GM18517 (cell line): ENCODE measurements around the gene OR1J2.
"Not testable (repeated sequence)": the region's sequence is repeated elsewhere in the genome, so short reads cannot be mapped to it uniquely, and the experiment has no call there.

Source experiments
- ATAC-seq: cut with Tn5 transposase; IDR thresholded peaks from one replicate; pipeline ENCODE4 v1.9.1; 2021; ENCODE audit warnings: mild to moderate bottlenecking, moderate library complexity; ENCODE audit not compliant: unreplicated experiment

OR1J2 gene, protein sequence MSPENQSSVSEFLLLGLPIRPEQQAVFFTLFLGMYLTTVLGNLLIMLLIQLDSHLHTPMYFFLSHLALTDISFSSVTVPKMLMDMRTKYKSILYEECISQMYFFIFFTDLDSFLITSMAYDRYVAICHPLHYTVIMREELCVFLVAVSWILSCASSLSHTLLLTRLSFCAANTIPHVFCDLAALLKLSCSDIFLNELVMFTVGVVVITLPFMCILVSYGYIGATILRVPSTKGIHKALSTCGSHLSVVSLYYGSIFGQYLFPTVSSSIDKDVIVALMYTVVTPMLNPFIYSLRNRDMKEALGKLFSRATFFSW

DNA sequence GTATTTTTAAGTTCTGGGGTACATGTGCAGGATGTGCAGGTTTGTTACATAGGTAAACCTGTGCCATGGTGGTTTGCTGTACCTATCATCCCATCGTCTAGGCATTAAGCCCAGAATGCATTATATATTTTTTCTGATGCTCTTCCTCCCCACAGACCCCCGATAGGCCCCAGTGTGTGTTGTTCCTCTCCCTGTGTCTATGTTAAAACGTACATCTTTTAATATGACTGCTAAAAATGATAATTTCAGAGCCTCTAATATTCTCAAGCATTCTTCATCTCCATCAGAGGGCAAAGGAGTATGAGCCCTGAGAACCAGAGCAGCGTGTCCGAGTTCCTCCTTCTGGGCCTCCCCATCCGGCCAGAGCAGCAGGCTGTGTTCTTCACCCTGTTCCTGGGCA lies at the start of gene OR1J2:
TSS of gene OR1J2 (plus strand) at position 301 of the 400 bp plus-strand sequence. CDS start at position 301, 0 bp downstream.
- ATAC-seq = no peak

DNA sequence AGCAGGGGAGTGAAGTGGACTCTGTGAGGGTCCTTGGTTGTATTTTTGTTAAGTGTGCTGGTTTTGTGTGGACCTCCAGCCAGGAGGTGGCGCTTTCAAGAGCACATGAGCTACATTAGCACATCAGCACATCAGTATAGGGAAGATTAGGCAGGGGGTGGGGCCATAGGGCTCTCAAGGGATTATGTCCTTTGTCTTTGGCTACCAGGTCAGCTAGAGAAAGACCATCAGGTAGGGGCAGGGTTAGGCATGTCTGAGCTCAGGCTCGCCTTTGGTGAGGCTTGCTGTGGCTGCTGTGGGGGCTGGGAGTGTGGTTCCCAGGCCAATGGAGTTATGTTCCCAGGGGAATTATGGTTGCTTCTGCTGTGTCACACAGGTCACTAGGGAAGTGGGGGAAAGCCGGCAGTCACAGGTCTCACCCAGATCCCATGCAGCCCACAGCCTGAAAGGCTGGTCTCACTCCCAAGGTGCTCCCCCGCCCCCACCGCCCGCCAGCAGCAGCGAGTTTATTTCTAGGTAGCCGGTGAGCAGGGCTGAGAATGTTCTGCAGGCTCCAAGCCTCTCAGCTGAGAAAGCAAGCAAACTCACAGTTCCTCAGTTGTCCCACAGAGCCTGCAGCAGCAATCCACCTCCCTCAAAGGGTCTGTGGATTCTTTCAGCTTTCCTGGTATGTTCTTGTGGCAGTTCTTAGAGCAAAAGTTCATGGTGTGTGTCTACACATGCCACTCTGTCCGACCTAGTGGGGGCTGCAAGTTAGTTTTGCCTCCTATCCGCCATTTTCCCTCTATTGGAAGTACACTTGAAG lies 46.6 kb upstream of the OR1J2 start:
- peak; percentile 82 for ATAC-seq

DNA sequence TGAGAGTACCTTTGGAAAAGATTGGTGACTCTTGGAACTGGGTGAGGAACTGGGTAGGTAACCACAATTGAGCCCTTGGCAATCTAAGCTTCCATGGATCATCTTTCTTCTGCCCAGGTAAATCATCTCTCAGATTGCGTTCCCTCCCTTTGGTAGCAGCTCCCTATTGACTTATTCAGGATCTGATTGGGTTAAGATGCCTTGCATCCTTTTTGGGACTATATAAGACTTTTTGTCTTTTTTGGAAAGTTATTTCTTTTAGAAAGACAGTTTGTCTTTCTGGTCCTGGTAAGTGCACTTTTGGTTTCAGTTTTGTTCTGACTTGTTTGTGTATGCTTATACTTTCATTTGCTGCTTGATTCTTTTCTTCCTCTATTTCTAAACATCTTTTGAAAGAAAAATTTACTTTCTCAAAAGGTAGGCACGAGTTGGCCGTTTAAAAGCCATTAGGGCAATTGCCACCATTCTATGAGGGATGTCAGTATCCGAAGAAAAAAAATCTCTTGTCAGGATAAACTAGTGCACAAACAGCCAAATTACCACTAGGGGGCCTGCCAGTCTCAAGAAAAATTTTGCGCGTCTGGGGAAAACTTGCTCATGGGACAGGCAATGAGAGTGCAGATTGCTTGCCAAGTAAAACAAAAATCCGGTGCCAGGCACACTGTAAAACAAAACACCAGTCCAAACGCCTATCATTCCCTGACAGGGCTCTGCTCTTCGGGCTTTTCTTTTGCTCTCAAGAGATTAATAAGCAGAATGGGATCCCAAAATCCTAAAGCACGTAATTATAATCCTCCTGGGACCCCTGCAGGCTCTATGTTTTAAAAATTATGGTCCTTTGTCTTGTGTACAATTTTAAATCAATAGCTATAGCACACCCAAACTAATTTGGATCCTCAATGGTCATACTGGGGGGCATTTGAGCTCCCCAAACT lies 45.7 kb upstream of the OR1J2 start:
- ATAC-seq = peak; percentile 73

DNA sequence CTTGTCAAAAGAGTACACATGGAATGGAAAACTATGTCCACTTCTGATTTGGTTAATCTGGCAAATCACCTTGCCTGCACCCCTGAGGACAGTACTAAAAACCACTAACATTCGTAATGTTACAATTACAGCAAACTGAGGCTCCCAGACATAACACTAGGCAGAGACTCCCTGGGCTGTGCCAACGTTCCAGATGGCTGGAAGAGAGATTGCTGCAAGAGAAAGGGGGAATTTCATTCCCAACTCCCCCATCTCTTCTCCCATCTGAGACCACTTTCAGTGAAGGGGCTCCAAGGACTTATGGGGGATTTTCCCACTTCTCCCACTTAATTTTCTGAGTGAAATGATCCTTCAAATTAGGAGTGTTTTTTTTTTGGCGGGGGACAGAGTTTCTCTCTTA lies 44.1 kb upstream of the OR1J2 start:
- ATAC-seq = no peak

DNA sequence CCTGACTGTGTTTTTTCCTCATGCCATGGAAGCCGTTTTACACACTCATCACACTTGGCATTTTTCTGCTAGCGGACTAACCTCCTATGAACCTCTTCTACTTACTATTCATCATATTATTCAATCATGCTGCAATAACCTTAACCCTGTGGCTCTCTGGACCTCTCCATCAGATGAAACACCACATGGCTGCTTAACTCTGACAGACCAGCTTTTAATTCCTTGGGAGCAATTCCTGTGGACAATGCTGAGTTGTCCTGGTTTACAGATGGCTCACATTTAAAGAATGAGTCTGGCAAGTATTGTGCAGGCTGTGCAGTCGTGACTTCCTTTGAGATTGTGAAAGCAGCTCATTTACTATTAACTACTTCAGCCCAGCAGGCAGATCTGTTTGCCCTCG lies 41.9 kb upstream of the OR1J2 start:
- no peak for ATAC-seq

DNA sequence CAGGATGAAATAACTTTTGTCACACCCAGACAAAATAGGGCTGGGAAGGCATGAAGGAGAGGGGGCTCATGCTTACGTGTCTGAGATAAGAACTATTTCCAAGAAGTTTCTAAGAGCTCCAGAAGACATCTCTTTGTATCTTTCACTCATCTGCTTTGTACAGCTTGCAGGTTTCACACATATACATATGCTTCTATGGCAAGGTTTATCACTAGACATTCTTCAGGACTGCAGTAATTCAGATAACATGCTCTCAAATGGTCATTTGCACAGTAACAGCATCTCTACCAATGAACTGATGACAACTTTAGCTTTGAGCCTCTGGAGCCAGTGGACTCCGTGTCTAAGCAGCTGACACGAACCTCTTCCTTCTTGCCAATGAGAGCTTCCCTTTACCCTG lies 36.0 kb upstream of the OR1J2 start:
- no peak for ATAC-seq

DNA sequence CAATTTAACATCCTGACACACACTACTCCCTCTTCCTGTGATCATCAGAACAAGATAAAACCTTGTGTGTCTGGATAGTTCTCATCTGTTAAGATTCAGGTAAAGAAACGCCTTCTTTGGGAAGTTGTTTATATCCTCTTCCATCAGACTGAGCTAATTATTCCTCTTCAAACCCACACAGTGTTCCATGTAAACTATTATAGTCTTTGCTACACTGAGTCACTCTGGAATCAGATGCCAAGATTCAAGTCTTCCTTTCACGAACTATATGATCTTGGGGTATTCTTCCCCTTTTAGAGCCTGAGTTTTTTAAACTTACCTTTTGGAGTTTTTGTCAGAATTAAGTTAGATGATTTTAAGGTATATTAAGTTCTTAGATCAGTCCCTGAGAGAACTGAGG lies 34.9 kb upstream of the OR1J2 start:
- ATAC-seq = no peak

DNA sequence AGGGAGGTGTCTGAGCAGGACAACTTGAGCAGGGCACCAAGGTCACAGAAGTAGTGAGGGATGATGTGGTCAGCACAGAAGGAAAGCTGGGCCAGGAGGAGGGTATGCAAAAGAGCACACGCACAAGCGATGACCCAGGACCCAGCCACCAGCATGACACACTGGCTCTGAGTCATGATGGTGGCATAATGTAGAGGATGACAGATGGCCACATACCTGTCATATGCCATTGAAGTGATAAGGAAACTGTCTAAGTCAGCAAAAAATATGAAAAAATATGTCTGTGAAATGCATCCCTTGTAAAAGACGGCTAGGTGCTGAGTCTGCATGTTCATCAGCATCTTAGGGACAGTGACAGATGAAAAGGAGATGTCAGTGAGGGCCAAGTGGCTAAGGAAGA lies 33.3 kb upstream of the OR1J2 start:
- ATAC-seq = no peak

DNA sequence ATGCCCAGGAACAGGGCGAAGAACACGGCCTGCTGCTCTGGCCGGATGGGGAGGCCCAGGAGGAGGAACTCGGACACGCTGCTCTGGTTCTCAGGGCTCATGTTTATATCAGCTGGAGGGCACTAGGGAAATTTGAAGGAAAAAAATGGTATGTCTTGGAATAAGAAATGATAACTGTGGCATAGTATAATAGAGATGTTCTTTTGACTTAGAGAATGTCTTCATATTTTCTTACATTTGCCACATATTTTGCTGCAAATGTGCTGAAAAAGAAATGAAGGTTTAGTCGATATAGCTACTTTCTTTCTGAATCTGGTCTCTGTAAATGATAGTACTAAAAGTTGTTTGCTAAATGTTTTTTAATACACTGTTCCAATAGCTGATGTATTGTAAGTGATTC lies 32.8 kb upstream of the OR1J2 start, which contains the start of gene OR1J1:
TSS of gene OR1J1 (minus strand) at position 101 of the 400 bp plus-strand sequence. CDS start at position 101, 0 bp downstream.
- ATAC-seq = no peak

DNA sequence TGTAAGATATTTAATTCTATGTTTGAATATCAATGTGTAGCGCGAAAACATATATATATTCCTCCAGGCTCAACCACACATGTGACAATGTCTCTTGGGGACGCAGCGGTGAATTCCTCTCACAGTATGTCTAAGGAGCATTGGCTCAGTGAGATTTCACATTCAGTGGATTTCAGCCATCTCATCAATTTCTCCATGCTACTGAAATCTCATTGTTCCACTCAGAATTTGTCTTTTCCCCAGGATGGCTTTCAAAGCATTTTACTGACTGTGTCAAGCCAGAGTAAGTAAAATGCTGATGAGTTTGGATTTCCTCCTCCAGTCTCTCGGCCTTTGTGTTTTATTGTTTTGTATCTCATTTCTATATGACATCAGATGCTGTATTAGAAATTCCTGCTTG lies 31.5 kb upstream of the OR1J2 start:
- ATAC-seq = no peak

DNA sequence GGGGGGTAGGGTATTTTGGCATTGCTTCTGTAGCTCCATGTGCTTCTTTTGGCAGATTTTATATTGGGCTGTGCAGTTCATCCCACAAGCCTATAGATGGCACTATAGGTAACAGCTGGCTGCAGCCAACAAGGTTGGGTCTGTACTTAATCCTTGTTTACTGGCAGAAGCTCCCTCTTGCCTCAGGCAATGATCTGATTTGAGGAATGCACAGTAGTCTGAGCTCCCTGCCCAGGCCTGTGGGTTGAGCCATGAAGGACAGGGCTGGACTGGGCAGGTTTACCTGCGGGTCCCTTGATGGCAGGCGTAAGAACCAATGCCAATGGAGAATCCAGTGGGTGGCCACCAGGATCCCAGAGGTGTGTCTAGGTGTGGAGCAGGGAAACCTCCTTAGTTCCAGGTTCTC lies 11.7 kb upstream of the OR1J2 start:
- no peak for ATAC-seq

DNA sequence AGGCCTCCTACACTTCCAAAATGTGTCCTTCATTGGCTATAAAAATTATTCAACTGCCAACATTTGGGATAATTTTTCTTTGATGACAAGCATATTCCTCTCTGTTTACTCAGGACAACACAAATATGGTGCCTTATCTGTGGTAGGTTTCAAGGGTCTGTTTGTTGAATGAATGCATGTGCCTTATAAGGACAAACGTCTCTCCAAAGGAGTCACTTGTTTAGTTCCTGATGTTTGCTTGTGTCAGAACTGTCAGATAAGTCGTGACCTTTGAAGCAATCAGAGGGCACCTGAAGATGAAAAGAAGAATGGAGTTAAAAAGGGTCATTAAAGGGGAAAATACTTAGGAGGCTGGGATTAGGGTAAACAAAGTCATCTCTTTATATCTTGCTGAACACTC lies 3.6 kb upstream of the OR1J2 start:
- ATAC-seq = no peak

DNA sequence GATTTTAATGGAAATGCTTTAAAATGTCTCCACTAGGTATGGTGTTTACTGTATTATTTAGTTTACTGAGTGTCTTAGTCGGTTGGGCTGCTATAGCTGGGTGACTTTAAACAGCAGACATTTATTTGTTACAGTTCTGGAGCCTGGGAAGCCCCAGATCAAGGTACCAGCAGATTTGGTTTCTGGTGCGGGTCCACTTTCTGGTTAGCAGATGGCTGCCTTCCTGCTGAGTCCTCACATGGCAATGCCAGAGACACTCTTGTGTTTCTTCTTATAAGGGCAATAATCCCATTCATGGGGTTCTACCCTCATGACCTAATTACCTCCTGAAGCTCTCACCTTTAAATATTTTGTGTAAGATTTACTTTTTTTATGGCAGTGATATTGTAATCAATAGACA lies 7.6 kb downstream of the OR1J2 start:
- no peak for ATAC-seq

DNA sequence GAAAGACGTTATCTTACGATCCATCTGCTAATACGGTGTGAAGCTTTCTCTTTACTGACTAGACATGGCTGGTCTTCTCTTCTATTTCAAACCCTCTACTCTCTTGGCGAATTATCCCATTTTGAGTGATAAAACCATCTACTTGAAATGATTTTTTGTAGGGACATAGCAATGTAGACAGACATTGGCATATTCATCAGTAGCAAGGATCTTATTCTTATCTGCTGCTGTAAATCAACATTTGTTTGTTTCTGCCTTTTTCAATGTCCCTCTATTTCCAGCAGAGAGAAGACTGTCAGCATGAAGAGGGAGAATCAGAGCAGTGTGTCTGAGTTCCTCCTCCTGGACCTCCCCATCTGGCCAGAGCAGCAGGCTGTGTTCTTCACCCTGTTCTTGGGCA lies 8.2 kb downstream of the OR1J2 start, which contains the start of gene OR1J4:
TSS of gene OR1J4 (plus strand) at position 301 of the 400 bp plus-strand sequence. CDS start at position 301, 0 bp downstream.
- ATAC-seq = no peak

DNA sequence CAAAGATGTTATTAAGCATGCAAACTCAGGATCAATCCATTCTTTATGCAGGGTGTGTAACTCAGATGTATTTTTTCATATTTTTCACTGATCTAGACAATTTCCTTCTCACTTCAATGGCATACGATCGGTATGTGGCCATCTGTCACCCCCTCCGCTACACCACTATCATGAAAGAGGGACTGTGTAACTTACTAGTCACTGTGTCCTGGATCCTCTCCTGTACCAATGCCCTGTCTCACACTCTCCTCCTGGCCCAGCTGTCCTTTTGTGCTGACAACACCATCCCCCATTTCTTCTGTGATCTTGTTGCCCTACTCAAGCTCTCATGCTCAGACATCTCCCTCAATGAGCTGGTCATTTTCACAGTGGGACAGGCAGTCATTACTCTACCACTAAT lies 8.8 kb downstream of the OR1J2 start:
- no peak for ATAC-seq

DNA sequence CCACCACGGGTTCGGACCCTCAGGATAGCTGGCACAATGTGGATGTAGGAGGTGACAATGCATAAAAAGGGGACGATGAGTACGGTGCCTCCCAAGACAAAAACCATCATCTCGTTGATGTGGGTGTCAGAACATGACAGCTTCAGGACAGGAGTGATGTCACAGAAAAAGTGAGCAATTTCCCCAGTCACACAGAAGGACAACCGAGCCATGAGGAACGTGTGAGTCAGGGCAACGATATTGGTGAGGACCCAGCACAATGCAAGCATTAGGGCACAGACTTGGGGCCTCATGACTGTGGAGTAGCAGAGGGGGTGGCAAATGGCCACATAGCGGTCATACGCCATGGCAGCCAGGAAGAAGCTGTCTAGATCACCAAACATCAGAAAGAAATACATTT lies 16.0 kb downstream of the OR1J2 start:
- ATAC-seq = no peak

DNA sequence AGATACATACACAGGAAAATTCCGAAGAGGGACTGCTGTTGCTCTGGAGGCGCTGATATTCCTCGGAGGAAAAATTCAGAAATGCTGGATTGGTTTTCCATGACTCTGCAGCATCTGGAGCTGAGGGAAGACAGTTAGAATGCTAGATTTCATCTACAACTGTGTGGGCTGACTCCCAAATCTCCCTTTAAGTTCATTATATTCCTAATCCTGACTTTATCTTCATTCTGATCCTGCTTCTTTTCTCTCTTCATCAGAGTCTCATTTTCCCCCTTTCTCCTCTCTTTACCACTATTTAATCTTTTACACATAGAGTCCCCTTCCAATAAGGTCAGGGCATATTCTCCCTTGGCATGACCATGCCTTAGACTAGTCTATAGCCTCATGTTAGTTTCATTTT lies 16.6 kb downstream of the OR1J2 start, which contains the start of gene OR1N1:
TSS of gene OR1N1 (minus strand) at position 101 of the 400 bp plus-strand sequence. CDS start at position 101, 0 bp downstream.
- ATAC-seq = no peak

DNA sequence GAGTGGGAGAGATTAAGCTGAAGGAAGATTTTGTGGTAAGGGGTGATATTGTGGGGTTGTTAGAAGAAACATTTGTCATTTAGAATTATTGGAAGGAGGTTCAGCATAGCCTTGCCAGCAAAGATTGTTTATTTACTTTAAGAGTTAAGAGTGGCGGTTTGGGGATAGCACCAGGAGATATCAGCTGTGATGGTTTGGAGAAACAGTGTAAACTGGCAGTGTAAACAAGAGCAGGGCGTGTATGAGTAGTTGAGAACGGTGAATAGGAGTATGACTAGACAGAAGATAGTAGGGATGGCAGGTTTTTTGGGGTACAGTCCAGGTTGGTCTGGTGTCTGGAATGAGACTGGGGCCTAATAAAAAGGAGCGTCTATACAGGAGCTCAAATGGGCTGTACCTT lies 20.6 kb downstream of the OR1J2 start:
- not testable (repeated sequence) for ATAC-seq

DNA sequence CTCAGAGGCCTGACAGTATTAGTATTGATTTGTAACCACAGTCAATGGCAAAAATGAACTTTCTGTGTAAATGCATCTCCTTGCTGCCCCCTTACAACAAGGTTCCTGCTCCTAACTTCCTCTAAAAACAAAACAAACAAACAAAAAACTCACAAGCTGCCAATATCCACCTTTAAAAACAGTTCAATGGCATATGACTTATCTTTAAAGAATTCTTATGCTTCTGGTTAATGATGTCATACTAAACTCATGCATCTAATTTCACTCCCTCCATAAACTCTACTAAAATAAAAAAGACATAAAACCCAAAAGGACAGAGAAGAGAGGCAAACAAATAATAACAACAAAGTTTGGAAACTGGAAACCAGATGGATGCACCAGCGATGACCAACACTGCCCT lies 25.5 kb downstream of the OR1J2 start:
- ATAC-seq = no peak

DNA sequence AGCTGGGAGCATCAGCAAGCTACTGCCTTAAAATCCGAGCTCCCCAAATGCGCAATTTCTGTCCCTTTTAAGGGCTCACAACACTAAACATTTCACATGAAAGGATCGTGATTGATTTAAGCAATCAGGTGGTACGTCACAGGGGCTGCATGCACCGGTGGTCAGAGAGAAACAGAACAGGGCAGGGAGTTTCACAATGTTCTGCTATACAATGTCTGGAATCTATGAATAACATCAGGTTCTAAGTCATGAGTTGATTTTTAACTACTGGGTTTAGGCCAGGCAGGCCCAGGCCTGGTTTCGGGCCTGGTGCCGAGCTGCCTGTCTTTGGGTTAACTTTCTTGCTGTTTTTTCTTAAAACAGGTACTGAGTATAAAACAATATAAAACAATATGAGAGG lies 26.5 kb downstream of the OR1J2 start:
- not testable (repeated sequence) for ATAC-seq

DNA sequence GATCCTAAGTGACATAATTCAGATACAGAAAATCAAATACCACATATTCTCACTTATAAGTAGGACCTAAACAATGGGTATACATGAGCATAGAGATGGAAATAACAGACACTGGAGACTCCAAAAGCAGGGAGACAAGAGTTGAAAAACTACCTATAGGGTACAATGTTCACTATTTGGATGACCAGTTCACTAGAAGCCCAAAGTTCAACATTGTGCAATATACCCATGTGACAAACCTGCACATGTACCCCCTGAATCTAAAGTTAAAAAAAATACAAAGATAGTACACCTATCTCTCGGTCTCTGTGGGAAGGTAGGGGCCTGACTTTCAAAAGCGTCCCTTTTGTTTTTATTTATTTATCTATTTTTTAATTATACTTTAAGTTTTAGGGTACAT lies 28.2 kb downstream of the OR1J2 start:
- ATAC-seq = no peak
